Esophagus (tissue), 2 donors: ENCODE results near the gene MID1. TPM values are rescaled to one million over a fixed set of nuclear protein-coding genes. Genes with fewer than 3 reads are reported as not detected.

Experiments
- H3K27ac ChIP-seq, 2 donors: one replicate each; pipeline ENCODE4 v1.5.1; 2013; ENCODE audit warnings: low read depth in 2 of 2, mild to moderate bottlenecking in 2 of 2, inconsistent platforms in 1 of 2, low read length in 1 of 2, moderate library complexity in 1 of 2
- H3K27me3 ChIP-seq, 2 donors: one replicate each; pipeline ENCODE4 v1.6.1; 2013; ENCODE audit warnings: low read length in 2 of 2, control low read depth in 1 of 2, mild to moderate bottlenecking in 1 of 2; ENCODE audit not compliant: insufficient read depth in 2 of 2, control insufficient read depth in 1 of 2
- H3K36me3 ChIP-seq, 2 donors: one replicate each; pipeline ENCODE4 v1.6.1; 2013; ENCODE audit warnings: low read length in 1 of 2; ENCODE audit not compliant: control insufficient read depth in 2 of 2, insufficient read depth in 2 of 2
- H3K4me1 ChIP-seq, 2 donors: one replicate each; pipeline ENCODE4 v1.6.1; 2013; ENCODE audit warnings: low read length in 1 of 2; ENCODE audit not compliant: control insufficient read depth in 2 of 2, insufficient read depth in 2 of 2
- H3K4me3 ChIP-seq, 2 donors: one replicate each; pipeline ENCODE4 v1.5.1; 2013; ENCODE audit warnings: low read length in 2 of 2, mild to moderate bottlenecking in 2 of 2, low read depth in 1 of 2, moderate library complexity in 1 of 2
- H3K9me3 ChIP-seq, 2 donors: one replicate each; pipeline ENCODE4 v1.6.1; 2013; ENCODE audit warnings: mild to moderate bottlenecking in 2 of 2, low read depth in 1 of 2, low read length in 1 of 2, moderate library complexity in 1 of 2; ENCODE audit not compliant: control insufficient read depth in 2 of 2, insufficient read depth in 1 of 2
- WGBS, 2 donors: extraction: QIAGEN DNeasy Blood & Tissue Kit; methylation state at CpG; one replicate each; pipeline ENCODE4 v1.1.7; 2013; 5-methylcytosine and 5-hydroxymethylcytosine counted together
- polyA plus RNA-seq, 2 donors: library from polyadenylated mRNA; stranded (reverse); fragments of 200-250 nt; gene quantifications; one replicate each; pipeline ENCODE4 v1.2.3, GENCODE V29; 2013
- donor health status: healthy with polysubstance abuse.
- donor health status: Bipolar disorder and iron deficiency.

Gene MID1
- polyA plus RNA-seq, 2 donors, result 4.6 to 4.7 TPM

DNA sequence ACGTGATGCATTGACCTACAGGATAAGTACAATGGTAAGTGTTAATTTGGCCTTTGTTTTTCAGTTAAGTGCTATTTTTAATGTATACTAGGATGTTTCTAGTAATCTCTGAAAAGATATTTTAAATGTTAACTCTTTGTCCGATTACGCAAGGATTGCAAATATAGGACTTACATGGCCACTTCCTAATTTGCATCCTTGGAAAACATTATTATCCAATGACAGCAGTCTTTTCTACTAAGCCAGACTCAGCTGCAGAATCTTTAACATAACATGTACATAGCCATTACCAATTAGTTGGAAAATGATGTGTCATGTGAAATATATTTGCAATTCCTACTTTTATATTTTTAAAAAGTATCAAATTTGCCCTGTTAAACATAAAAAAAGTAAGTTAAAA is 124.7 kb downstream of the MID1 start:
- 88 to 93% methylated on average over 3 of the region's 3 CpGs for WGBS, 2 donors

GRCh38 chrX:10492250-10492649 is 128.1 kb downstream of the MID1 start:
- no peak overlapping the region for H3K27ac ChIP-seq
- no peaks in the 10 kb centered on the region for H3K27me3 ChIP-seq
- H3K9me3 ChIP-seq, result no peaks in the 10 kb centered on the region
- no peaks in the 10 kb centered on the region for H3K36me3 ChIP-seq
- no peak overlapping the region for H3K4me3 ChIP-seq
- no peaks in the 10 kb centered on the region for H3K4me1 ChIP-seq

More for the DNA sequence above, 124.7 kb downstream of the MID1 start:
- no peak overlapping the region for H3K4me3 ChIP-seq
- H3K9me3 ChIP-seq, result no peaks in the 10 kb centered on the region
- no peaks in the 10 kb centered on the region for H3K27me3 ChIP-seq
- no peak overlapping the region for H3K27ac ChIP-seq
- H3K36me3 ChIP-seq, result no peaks in the 10 kb centered on the region
- H3K4me1 ChIP-seq, result no peaks in the 10 kb centered on the region

DNA sequence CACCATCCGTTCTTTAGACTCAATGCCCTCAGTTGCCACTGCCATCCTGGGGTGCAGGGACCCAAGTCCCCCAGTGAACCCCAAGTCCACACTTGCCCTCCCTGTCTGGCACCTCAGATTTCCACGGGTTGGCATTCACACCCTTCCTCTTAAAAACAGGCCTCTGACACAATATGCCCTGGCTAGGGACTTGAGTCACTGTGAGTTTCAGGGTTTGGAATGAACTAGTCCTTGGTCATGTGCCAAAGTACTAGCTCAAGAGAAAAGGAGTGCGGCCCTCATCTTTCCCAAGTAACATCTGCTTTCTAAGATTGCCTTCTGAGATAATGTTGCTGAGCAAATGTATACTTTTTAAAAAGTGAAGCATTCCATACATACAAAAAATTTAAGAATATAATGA is 134.0 kb downstream of the MID1 start:
- no peak overlapping the region for H3K27ac ChIP-seq
- 38 to 53% methylated on average over 3 of the region's 3 CpGs for WGBS, 2 donors
- H3K36me3 ChIP-seq, result no peaks in the 10 kb centered on the region
- no peaks in the 10 kb centered on the region for H3K4me1 ChIP-seq
- H3K9me3 ChIP-seq, result no peaks in the 10 kb centered on the region
- H3K4me3 ChIP-seq, result no peak overlapping the region
- H3K27me3 ChIP-seq, result no peaks in the 10 kb centered on the region

DNA sequence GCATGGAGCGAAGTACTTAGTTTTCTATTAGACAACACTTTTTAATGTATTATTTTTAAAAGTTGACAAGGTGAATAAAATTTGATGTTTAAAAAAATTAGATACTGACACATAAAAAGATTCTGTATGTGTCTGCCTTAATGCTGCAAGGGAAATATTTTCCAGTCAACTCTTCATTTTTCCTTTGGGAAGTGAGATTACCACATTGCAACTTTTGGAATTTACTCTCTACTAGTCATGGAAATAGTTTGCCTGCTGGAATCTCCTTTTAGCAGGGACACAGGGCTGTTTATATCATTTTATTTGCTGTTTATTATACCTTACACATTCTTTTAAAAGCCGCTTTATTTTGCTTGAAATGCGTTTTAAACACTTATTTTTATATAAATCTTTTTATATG is 135.1 kb downstream of the MID1 start:
- Histone ChIP-seq H3K27ac (peak overlapping the region; percentile 29 to 31), H3K27me3 (no peaks in the 10 kb centered on the region), H3K36me3 (no peaks in the 10 kb centered on the region), H3K4me3 (no peak overlapping the region), H3K9me3 (no peaks in the 10 kb centered on the region), H3K4me1 (no peaks in the 10 kb centered on the region)
- 80 to 88% methylated on average over 3 of the region's 3 CpGs for WGBS, 2 donors

- H3K27ac ChIP-seq, result peak overlapping the region; percentile 29 to 31
- 51 to 68% methylated on average over 7 of the region's 7 CpGs for WGBS, 2 donors
These were observed 135.6 kb downstream of the MID1 start for GRCh38 chrX:10484683-10485247.

GRCh38 chrX:10483191-10483831 is 137.1 kb downstream of the MID1 start:
- Histone ChIP-seq H3K36me3 (no peaks in the 10 kb centered on the region), H3K27me3 (no peaks in the 10 kb centered on the region), H3K9me3 (no peaks in the 10 kb centered on the region), H3K4me1 (no peaks in the 10 kb centered on the region), H3K4me3 (no peak overlapping the region), H3K27ac (peak overlapping the region in 1 of 2 donors; percentile 11)
- 41 to 46% methylated on average over 9 of the region's 9 CpGs for WGBS, 2 donors

More at GRCh38 chrX:10484683-10485247, 135.6 kb downstream of the MID1 start:
- Histone ChIP-seq H3K27me3 (no peaks in the 10 kb centered on the region), H3K36me3 (no peaks in the 10 kb centered on the region), H3K4me1 (no peaks in the 10 kb centered on the region), H3K4me3 (no peak overlapping the region), H3K9me3 (no peaks in the 10 kb centered on the region)

GRCh38 chrX:10482708-10483107 is 137.7 kb downstream of the MID1 start:
- WGBS, 2 donors, result 62 to 76% methylated on average over 5 of the region's 5 CpGs
- Histone ChIP-seq H3K27ac (peak overlapping the region in 1 of 2 donors; percentile 25), H3K9me3 (no peaks in the 10 kb centered on the region), H3K4me1 (no peaks in the 10 kb centered on the region), H3K4me3 (no peak overlapping the region), H3K27me3 (no peaks in the 10 kb centered on the region), H3K36me3 (no peaks in the 10 kb centered on the region)

GRCh38 chrX:10482261-10482660 is 138.1 kb downstream of the MID1 start:
- no peaks in the 10 kb centered on the region for H3K4me1 ChIP-seq
- WGBS, 2 donors, result 72 to 88% methylated on average over 9 of the region's 9 CpGs

GRCh38 chrX:10480861-10481260 is 139.5 kb downstream of the MID1 start:
- 92 to 93% methylated on average over 5 of the region's 5 CpGs for WGBS, 2 donors

More at GRCh38 chrX:10482261-10482660, 138.1 kb downstream of the MID1 start:
- Histone ChIP-seq H3K36me3 (no peaks in the 10 kb centered on the region), H3K4me3 (no peak overlapping the region), H3K9me3 (no peaks in the 10 kb centered on the region), H3K27ac (peak overlapping the region in 1 of 2 donors; percentile 18), H3K27me3 (no peaks in the 10 kb centered on the region)

GRCh38 chrX:10479508-10479907 is 140.9 kb downstream of the MID1 start:
- H3K27ac ChIP-seq, result no peak overlapping the region
- H3K27me3 ChIP-seq, result no peaks in the 10 kb centered on the region
- WGBS, 2 donors, result 65 to 73% methylated on average over 3 of the region's 3 CpGs
- H3K9me3 ChIP-seq, result no peaks in the 10 kb centered on the region
- no peak overlapping the region for H3K4me3 ChIP-seq
- no peaks in the 10 kb centered on the region for H3K36me3 ChIP-seq
- no peaks in the 10 kb centered on the region for H3K4me1 ChIP-seq

More at GRCh38 chrX:10480861-10481260, 139.5 kb downstream of the MID1 start:
- H3K27me3 ChIP-seq, result no peaks in the 10 kb centered on the region
- no peaks in the 10 kb centered on the region for H3K9me3 ChIP-seq
- H3K4me3 ChIP-seq, result no peak overlapping the region
- no peaks in the 10 kb centered on the region for H3K36me3 ChIP-seq
- H3K27ac ChIP-seq, result no peak overlapping the region
- H3K4me1 ChIP-seq, result no peaks in the 10 kb centered on the region
